Activated CD4-positive, alpha-beta T cell treated with anti-CD3 and anti-CD28 coated beads, Interleukin-10, Interleukin-2, amounts not matched to agents 100 ng/mL and 50 ng/mL, durations not matched to agents 16 hours and 8 hours (primary cell): ENCODE results near the gene LANCL2.
"Not testable (repeated sequence)": the region's sequence is repeated elsewhere in the genome, so short reads cannot be mapped to it uniquely, and the experiment has no call there.

Experiments
- DNase-seq: peaks from one replicate; pipeline ENCODE4 v3.0.0-alpha.2; 2020

The LANCL2 gene

DNA sequence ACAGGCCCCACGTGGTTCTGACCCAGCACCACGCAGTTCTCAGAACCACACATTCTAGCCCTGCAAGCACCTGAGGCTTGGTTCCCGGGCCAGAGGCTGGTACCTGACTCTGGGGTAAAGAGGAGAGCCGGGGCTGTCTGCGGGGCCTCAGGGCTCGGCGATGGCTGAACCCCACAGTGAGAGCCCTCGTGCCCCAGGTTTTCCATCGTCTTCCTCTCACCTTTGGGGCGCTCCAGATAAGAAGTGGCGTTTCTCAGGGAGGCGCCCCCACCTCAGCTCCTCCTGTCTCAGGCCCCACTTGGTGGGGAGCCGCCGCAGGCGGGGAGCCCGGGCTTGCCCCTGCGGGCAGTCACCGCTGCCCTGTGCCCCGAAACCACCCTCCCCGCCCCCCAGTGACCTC, 2.2 kb upstream of the LANCL2 start:
- no peak for DNase-seq

DNA sequence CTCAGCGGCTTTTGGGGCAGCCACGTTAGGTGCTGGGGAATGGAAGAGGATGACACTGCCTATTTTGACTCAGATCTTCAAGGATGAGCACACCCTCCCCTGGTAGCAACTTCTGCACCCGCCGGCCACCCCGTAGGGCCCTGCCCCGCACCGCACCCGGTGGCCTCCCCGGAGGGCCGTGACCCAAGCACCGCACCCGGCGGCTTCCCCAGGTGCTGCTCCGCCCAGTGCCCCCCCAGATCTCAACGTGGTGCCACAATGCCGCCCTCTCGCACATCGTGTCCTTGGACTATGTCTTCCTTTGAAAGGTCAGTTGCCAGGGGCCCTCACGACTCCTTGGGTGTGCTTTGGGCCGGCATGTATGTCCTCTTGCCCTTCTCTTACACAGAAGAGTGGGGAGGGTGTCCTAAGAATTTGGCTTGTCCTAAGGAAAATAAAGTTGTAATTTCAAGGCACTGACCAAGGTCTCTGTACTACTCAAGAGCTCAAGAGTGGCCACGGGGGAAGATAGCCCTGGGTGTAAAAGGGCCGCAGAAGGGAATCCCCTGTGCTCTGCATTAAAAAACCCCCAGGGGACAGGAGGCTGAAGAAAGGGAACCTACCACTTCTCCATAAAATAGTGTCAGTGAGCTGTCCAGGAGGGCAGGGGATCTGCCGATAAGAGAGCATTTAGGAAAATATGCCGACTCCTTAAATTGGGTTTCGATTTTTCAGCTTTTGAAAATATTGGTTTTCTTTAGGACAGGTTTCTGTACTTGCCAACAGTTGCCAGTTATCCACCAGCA, 1.6 kb upstream of the LANCL2 start:
- no peak for DNase-seq

DNA sequence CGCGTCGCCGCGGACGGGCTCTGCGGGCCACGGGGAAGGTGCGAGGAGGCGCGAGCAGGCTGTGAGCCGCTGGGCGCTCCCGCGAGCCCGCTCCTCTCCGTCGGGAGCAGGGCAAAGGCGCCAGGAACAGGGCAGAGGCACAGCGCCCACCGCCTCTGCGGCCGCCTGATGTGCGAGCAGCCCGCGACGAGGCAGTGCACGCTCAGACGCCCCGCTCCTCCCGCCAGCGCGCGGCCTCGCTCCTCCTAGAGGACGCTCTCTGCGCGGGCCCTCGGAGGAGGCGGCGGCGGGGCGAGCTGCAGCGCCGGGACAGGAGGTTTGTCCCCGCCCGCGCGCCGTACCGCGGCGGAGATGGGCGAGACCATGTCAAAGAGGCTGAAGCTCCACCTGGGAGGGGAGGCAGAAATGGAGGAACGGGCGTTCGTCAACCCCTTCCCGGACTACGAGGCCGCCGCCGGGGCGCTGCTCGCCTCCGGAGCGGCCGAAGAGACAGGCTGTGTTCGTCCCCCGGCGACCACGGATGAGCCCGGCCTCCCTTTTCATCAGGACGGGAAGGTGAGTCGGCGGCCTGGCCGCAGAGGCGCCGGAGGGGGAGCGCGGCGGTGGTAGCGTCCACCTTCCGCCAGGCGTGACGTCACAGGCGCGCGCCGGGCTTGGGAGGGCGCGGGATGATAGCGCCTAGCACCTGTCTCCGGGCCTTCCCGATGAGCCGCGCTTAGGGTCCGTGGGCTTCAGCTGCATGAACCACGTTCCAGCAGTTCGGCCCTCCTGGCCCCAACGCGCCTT, 731 bp downstream of the LANCL2 start:
- peak; percentile 96 for DNase-seq

GRCh38 chr7:55366461-55367070, 1.4 kb downstream of the LANCL2 start:
- DNase-seq: peak; percentile 40

DNA sequence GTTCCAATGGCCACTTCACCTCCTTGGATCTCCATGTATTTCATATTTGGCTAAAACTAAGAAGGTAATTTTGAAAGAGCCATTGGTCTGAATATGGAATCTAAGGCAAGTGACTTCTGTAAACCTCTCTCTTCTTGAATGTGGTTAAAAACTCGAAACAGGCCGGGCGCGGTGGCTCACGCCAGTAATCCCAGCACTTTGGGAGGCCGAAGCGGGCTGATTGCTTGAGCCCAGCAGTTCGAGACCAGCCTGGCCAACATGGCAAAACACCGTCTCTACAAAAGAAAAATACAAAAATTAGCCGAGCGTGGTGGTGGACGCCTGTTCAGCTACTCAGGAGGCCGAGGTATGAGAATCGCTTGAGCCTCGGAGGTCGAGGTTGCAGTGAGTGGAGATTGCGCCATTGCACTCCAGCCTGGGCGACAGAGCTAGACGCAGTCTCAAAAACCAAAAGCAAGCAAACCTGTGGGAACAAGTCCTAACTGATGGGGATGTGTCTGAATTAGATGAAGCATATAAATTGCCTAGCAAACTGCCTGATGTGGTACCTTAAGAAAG, 2.2 kb downstream of the LANCL2 start:
- DNase-seq: no peak

DNA sequence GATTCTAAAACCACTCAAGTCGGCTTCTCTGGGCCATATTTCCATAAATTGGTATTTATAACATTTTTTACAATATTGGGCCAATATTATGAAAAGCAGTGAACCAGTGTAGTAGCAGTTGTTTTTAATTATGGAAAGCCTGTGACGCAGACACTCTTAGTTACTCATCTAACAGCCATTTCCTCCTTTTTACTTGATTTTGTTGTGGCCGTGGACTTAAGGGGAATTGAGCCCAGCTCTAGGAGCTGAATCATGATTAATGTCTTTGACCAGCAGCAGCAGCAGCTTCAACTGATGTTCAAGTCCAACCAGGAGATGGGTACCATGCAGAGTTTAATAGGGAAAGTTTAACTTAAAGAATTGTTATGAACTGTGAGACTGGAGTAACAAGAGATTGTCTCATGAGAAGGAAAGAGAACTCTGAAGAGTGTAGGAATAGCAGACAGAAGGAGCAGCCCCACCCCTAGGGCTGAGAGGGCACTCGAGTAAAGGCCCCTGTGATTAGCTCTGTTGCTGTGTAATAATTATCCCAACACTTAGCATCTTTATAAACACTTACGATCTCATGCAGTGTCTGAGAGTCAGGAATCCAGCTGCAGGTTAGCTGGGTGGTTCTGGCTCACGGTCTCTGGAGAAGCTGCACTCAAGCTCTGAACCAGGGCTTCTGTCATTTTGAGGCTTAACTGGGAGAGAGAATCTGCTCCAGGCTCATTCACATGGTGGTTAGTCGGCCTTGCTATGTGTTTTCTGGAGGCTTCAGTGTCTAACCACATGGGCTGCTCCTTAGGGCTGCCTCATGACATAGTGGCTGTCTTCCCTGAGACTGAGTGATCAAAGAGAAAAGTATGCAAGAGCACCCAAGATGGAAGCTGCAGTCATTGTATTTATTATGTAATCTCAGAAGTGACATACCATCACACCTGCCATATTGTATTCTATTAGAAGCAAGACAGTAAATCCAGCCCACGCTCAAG, 4.6 kb downstream of the LANCL2 start:
- no peak for DNase-seq

- no peak for DNase-seq
These were observed 9.1 kb downstream of the LANCL2 start for GRCh38 chr7:55374213-55374612.

- DNase-seq: no peak
These were observed 10.1 kb downstream of the LANCL2 start for GRCh38 chr7:55375237-55375636.

DNA sequence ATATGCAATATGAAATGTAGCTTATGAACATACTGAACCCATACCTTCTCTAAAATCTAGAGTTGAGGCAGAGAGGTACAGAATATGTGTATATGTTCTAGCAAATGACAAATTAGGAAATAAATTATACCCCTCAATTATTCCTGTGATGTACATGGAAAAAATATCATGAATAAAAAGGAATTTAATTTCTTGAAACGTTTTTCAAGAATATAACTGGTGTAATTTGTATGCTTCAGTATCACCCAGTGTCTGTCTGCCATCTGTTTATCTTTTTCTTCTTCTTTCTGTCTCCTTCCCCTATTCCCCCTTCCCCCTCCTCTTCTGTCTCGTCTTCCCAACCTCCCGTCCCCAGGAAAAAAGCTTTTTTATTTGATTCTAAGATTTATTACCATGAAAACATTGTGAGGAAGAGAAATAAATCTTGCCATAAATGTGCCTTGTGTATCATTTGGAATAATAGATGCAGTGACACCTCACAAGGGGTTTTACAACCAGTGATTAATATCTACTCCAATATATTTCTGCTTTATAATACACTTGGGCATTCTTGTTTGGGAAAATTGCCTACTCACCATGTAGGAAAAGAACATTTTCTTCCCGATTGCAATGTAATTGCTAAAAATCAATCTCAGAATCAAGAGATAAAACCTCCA, 12.2 kb downstream of the LANCL2 start:
- no peak for DNase-seq

- DNase-seq: no peak
These were observed 14.1 kb downstream of the LANCL2 start for GRCh38 chr7:55379285-55379684.

DNA sequence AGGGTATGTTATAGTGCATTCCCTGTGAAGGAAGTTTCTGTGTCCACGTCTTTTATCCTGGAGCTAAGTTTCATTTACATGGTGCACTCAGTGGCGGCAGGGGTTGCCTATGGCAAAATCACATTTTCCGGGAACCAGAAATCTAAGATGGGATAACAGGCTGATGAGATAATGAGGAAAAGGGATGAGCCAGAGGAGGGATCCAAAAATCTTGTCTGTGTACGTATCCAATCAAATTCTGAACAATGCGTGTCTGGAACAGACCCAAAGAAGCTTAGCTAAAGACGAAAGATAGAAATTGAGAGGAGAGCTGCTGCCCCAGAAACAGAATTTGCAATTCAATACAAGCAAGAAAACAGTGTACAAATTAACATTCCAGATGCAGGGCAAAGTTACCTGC, 16.1 kb downstream of the LANCL2 start:
- no peak for DNase-seq

- DNase-seq: no peak
These were observed 16.6 kb downstream of the LANCL2 start for GRCh38 chr7:55381696-55382095.

- DNase-seq: no peak
These were observed 17.1 kb downstream of the LANCL2 start for GRCh38 chr7:55382251-55382650.

DNA sequence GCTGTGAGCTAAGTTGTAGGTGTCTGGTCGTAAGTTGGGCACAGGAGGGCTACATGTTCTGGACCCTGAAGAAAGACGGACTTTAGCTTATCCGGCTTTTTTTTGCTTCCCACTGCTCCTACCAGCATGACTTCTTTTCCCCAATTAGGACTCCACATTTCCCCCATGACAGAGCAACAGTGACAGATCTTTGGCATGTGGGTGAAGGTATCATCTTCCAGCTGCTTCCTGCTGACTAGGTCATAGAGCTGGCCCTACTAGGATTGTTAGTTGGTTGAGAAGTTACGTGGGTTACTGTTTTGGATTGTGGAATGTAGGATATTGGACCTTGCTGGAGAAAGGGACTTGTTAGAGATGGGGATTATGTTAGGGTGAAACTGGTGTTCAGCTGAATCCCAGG, 21.4 kb downstream of the LANCL2 start:
- no peak for DNase-seq

DNA sequence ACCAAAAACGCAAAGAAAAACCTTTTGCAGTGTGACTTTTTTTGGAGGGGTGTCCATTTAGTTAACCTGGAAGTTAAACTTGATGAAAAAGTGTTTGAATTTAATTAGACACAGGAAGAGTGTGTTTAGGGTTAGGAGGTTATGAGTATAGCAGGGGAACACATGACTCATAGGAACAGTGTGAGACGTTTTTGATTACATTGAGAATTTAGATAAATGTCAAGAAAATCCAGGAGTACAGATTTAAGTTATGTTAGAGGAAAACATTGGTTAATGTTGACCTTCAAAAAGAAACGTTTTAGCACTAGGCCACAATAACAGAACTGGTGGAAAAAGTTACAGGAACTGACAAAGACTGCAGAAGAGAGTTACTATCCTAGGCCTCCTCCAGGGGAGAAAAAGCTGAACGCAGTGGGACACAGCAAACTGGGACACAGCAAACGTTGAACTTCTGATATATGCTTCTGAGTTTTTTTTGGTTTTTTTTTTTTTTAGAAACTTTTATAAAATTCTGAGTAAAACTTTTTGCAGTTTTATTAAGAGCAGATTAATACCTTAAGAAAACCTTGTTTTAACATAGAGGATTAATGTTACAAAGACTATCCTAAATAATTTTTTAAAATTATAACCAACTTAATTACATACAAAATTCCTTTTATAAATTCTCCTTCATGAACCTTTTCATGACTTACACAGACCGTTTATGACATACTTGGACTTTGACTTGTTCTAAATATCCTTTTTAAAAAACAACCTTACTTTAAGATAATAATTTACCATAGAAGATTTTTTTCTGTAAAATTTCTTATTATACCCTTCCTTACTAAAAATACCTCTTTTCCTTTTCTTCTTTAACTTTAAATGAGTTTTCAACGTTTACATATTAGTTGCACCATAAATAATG, 22.2 kb downstream of the LANCL2 start:
- no peak for DNase-seq

DNA sequence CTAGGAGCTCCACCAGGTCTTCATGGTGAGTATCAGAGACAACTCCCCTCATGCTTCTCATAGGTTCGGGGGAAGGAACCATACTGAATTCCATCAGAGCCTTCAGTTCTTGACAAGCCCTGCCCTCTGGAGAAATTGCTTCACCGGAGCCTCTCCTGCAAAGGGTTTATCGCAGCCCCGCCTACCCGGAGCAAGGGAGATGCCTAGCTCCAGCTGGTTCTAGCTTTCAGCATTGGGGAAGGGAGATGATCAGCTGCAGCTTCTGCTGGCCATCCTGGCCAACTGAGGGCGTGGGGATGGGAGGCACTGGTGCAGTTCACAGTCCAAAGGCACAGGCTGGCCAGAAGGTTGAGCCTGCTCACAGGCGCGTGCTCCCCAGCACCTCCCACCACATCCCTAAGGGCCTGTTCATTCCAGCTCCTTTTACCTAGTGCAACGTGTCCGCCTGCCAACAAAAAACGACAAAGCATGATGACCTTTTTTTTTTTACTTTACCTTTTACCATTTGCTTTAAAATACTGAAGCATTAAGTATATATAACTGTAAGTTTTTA, 31.2 kb downstream of the LANCL2 start:
- DNase-seq: no peak

- DNase-seq: no peak
These were observed 32.5 kb downstream of the LANCL2 start for GRCh38 chr7:55397617-55398016.

DNA sequence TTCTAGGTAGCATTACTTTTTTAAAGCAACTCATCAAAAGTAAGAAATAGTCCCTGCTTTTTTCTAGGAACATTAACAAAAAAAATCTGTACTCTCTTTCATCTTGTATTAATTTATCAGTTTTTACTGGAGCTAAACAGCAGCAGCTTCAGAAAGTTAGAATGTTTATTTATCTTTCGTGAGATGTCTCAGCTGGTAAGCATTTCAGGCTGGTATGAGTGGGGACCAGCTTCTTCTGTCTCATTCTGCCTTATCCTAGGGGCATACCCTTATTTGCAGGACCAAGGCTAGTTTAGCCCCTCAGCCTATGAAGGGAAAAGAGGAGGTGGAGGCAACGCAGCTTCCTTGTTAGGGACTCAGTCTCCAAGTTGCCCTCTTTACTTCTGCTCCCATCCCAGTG, 35.1 kb downstream of the LANCL2 start:
- no peak for DNase-seq

- not testable (repeated sequence) for DNase-seq
These were observed 37.4 kb downstream of the LANCL2 start for GRCh38 chr7:55402506-55402905.

DNA sequence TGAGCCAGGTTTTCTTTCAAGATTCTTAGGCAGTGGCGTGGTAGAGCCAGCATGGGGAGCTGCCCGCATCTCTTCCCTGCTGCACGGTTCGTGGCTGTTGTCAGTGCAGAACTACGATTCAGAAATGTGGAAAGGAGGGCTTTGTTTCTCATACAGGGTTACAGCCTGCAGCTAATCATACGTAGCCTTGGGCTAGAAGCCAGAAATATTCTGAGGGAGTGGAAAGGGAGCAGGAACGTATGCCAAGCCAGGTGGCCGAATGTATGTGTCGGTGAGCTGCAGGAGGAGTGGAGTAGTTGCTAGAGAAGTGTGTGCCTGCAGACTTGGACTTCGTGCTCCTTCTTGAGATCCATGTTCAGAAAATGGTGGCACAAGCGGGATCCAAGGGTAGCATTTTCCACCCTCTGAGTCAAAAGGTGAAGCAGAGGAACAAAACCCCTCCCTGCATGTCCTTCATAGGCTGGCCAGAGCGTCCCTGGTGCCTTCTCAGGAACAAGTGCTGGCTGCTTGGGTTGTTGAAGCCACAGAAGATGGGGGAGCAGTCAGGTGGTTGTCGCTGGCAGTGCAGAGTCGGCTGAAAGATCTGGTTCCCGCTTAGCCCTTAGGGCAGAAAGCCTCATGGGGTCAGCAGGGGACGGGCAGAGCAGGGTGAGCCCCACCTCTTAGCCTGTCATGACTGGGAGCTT, 40.9 kb downstream of the LANCL2 start:
- DNase-seq: no peak
